Tibial artery (tissue), 4 donors: ENCODE measurements around the gene CDK13.

Experiments used
- DNase-seq, 2 donors: peaks; one replicate each; pipeline ENCODE4 v3.0.0-alpha.2; 2019
- H3K27ac ChIP-seq, 2 donors: fragments of 200-600 bp; sonication (generic) in 1 of 2; 1 replicate in 1 of 2; 2 replicates in 1 of 2; pipeline ENCODE4 v1.5.1; 2018 to 2019; ENCODE audit warnings: mild to moderate bottlenecking in 1 of 2
- H3K27me3 ChIP-seq, 2 donors: fragments of 200-600 bp; sonication (generic) in 1 of 2; one replicate each; pipeline versions ENCODE4 v1.5.1 to v1.6.0; 2016 to 2019
- H3K36me3 ChIP-seq, 3 donors: fragments of 200-600 bp; sonication (generic) in 2 of 3; one replicate each; pipeline ENCODE4 v1.5.1; 2016 to 2019; ENCODE audit warnings: mild to moderate bottlenecking in 2 of 3
- H3K4me1 ChIP-seq, 4 donors: fragments of 200-600 bp; sonication (generic) in 2 of 4; 1 replicate in 3 of 4; 2 replicates in 1 of 4; pipeline ENCODE4 v1.5.1; 2016 to 2019
- H3K4me3 ChIP-seq, 2 donors: fragments of 200-600 bp; sonication (generic) in 1 of 2; 1 replicate in 1 of 2; 2 replicates in 1 of 2; pipeline ENCODE4 v1.5.1; 2018 to 2019; ENCODE audit warnings: mild to moderate bottlenecking in 2 of 2
- H3K9me3 ChIP-seq, 3 donors: fragments of 200-600 bp; sonication (generic) in 1 of 3; one replicate each; pipeline ENCODE4 v1.5.1; 2016 to 2019
- intact Hi-C: fragments of 100-400 bp; cut with DNase I; formaldehyde crosslinking; loops from one replicate; pipeline ENCODE4 v1.15.0; 2023; ENCODE audit warnings: low total_unique reads
- TF ChIP-seq, protein P1 (sequence below), 2 experiments: fragments of 200-600 bp in 1 of 2; fragments of 450-650 bp in 1 of 2; IDR thresholded peaks; one replicate each; pipeline ENCODE4 v1.5.1; 2017 to 2019; ENCODE audit warnings: antibody characterized with exemption in 2 of 2, mild to moderate bottlenecking in 1 of 2, moderate library complexity in 1 of 2

The CDK13 gene

DNA sequence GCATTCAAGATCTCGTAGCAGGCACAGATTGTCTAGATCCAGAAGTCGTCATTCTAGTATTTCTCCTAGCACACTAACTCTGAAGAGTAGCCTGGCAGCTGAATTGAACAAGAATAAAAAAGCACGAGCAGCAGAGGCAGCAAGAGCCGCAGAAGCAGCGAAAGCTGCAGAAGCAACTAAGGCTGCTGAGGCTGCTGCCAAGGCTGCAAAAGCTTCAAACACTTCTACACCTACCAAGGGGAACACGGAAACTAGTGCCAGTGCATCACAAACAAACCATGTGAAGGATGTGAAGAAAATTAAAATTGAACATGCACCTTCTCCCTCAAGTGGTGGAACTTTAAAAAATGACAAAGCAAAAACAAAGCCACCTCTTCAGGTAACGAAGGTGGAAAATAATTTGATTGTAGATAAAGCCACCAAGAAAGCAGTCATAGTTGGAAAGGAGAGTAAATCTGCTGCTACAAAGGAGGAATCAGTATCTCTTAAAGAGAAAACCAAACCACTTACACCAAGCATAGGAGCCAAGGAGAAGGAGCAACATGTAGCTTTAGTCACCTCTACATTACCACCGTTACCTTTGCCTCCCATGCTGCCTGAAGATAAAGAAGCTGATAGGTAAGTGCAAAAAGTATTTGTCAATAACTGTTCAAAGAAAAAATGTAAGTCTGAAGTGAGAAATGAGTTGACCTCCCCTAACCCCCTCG lies 37.7 kb downstream of the CDK13 start:
- Histone ChIP-seq H3K4me1 (peaks cover 0 to 48% (median 11%) of the 10 kb centered on the region in 4 donors), H3K36me3 (peaks cover 6 to 10% (median 8%) of the 10 kb centered on the region in 3 donors), H3K4me3 (no peak overlapping the region), H3K27me3 (no peaks in the 10 kb centered on the region), H3K27ac (no peak overlapping the region), H3K9me3 (no peaks in the 10 kb centered on the region)
- no peak for DNase-seq
- TF ChIP-seq, protein P1, sequence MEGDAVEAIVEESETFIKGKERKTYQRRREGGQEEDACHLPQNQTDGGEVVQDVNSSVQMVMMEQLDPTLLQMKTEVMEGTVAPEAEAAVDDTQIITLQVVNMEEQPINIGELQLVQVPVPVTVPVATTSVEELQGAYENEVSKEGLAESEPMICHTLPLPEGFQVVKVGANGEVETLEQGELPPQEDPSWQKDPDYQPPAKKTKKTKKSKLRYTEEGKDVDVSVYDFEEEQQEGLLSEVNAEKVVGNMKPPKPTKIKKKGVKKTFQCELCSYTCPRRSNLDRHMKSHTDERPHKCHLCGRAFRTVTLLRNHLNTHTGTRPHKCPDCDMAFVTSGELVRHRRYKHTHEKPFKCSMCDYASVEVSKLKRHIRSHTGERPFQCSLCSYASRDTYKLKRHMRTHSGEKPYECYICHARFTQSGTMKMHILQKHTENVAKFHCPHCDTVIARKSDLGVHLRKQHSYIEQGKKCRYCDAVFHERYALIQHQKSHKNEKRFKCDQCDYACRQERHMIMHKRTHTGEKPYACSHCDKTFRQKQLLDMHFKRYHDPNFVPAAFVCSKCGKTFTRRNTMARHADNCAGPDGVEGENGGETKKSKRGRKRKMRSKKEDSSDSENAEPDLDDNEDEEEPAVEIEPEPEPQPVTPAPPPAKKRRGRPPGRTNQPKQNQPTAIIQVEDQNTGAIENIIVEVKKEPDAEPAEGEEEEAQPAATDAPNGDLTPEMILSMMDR (IDR thresholded peaks at IDR 0.05): no peak
- intact Hi-C loops: no loop called here

DNA sequence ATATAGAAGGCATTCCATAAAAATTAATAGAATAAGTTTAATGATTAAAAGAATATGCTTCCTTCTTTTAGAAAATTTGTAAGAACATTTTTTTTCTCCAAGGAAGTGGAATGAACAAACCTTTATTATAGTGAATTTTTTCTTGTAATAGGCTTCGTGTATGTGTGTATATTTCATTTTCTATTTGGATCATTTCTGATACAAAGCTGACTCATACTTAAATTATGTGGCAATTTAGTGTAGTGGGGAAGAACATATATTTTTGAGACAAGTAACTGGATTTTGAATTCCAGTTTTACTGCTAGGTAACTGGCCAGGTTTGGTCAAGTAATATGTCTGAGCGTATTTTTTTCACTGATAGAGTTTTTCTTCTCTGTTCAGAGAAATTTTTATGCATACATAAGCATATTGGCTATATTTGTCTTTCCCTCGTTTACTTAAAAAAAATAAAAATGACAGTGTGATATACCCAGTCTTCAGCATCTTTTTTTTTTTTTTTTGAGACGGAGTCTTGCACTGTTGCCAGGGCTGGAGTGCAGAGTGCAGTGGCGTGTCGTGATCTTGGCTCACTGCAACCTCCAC lies 50.8 kb downstream of the CDK13 start:
- no peaks in the 10 kb centered on the region for H3K27me3 ChIP-seq
- DNase-seq: no peak
- H3K4me3 ChIP-seq: no peak overlapping the region
- intact Hi-C loops: no loop called here
- H3K27ac ChIP-seq: no peak overlapping the region
- no peaks in the 10 kb centered on the region for H3K9me3 ChIP-seq
- H3K4me1 ChIP-seq: no peaks in the 10 kb centered on the region
- H3K36me3 ChIP-seq: peaks cover 0 to 20% (median 8%) of the 10 kb centered on the region in 3 donors
- TF ChIP-seq, protein P1 (IDR thresholded peaks at IDR 0.05): no peak

DNA sequence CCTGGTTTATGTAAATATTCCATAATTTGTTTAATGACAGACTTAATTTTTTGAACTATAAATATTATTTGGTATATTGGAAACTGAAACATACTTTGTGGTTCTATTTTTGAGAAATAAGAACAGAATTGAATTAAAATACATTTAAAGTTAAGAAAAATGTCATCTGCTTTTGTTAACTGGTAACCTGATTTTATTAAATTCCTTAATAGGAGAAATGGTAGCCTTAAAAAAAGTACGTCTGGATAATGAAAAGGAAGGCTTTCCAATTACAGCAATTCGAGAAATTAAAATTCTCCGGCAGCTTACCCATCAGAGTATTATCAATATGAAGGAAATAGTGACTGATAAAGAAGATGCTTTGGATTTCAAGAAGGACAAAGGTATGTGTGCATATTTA lies 51.6 kb downstream of the CDK13 start:
- peaks cover 0 to 20% (median 8%) of the 10 kb centered on the region in 3 donors for H3K36me3 ChIP-seq
- no peak overlapping the region for H3K4me3 ChIP-seq
- H3K27ac ChIP-seq: no peak overlapping the region
- intact Hi-C loops: no loop called here
- H3K27me3 ChIP-seq: no peaks in the 10 kb centered on the region
- no peaks in the 10 kb centered on the region for H3K9me3 ChIP-seq
- TF ChIP-seq, protein P1 (IDR thresholded peaks at IDR 0.05): no peak
- no peaks in the 10 kb centered on the region for H3K4me1 ChIP-seq
- DNase-seq: no peak

DNA sequence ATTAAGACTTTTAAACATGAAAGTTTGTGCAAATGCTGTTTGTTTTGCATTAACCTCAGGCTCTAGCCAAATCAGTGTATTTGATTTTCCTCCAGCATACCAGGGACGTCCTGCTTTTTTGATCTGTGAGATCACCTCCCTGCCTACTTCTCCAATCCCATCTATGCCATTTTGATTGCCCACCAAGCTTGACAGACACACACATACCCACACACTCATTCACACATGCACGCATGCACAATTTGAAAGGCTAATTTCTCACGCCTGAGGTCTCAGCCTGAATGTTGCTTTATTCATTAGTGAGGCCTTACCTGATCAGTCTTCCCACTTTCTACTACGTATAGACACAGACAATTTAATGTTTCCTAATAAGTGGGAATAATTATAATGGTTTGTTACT lies 53.5 kb downstream of the CDK13 start:
- intact Hi-C loops: no loop called here
- Histone ChIP-seq H3K27me3 (no peaks in the 10 kb centered on the region), H3K4me1 (peaks cover 0 to 3% (median 0%) of the 10 kb centered on the region in 4 donors), H3K27ac (no peak overlapping the region), H3K9me3 (no peaks in the 10 kb centered on the region), H3K4me3 (no peak overlapping the region), H3K36me3 (peaks cover 0 to 16% (median 8%) of the 10 kb centered on the region in 3 donors)
- no peak for DNase-seq
- TF ChIP-seq, protein P1 (IDR thresholded peaks at IDR 0.05): no peak

DNA sequence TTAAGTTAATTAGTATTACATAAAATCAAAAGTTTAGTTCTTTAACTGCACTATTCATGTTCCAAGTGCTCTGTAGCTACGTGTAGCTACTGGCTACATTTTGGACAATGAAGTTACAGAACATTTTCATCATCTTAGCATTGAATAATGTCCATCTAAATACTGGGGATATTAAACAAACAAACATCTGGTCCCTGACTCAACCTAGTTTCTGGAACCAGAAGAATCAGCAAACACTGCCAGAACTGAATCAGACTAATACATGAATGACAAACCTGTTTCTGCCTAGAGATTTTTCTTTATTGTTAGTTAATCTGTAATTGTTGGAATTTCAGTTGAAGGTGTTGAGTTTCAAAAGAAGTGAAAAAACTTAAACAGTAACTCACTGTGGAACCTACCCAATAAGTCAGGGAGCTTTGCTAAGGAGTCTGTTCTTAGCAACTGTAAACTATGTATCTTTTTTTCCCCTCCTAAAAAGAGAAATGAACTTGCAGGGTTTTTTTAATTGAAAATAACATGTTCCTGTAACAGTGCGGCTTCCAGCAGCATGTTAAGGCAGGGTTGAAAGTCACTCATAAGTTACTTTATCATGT lies 58.3 kb downstream of the CDK13 start:
- TF ChIP-seq, protein P1 (IDR thresholded peaks at IDR 0.05): no peak
- no peak overlapping the region for H3K27ac ChIP-seq
- intact Hi-C loops: no loop called here
- no peak for DNase-seq
- H3K27me3 ChIP-seq: no peaks in the 10 kb centered on the region
- no peaks in the 10 kb centered on the region for H3K9me3 ChIP-seq
- H3K4me1 ChIP-seq: peaks cover 0 to 3% (median 0%) of the 10 kb centered on the region in 4 donors
- H3K36me3 ChIP-seq: peaks cover 0 to 19% (median 17%) of the 10 kb centered on the region in 3 donors
- no peak overlapping the region for H3K4me3 ChIP-seq
